ENCODE data around the gene NPY4R. TPM values are rescaled to one million over a fixed set of nuclear protein-coding genes. Genes with fewer than 3 reads are reported as not detected.
"Not testable (repeated sequence)": the region's sequence is repeated elsewhere in the genome, so short reads cannot be mapped to it uniquely, and the experiment has no call there.

The NPY4R gene
- total and polyA plus RNA-seq, 3 experiments from 2014 or later = not detected

- not testable (repeated sequence) for H3K36me3 Mint-ChIP-seq, H3K4me1 Mint-ChIP-seq, DNase-seq
Observed at GRCh38 chr10:46498985-46499703, 33.4 kb upstream of the NPY4R start.

GRCh38 chr10:46497878-46498277 is 32.1 kb upstream of the NPY4R start:
- H3K9me3 Mint-ChIP-seq; H3K9me3 ChIP-seq (ENCODE audit: low read length); H3K4me3 ChIP-seq (ENCODE audit: low read length); H3K27ac Mint-ChIP-seq; POLR2A ChIA-PET; CTCF ChIA-PET; H3K27me3 ChIP-seq (ENCODE audit: insufficient read depth, low read length, poor library complexity, severe bottlenecking); H3K4me1 ChIP-seq (ENCODE audit: insufficient read depth, low read length); H3K36me3 Mint-ChIP-seq; H3K27me3 Mint-ChIP-seq; H3K36me3 ChIP-seq (ENCODE audit: insufficient read depth, low read length); DNase-seq; H3K4me3 Mint-ChIP-seq; H3K27ac ChIP-seq (ENCODE audit: low read depth, low read length); H3K4me1 Mint-ChIP-seq: not testable (repeated sequence)

More at GRCh38 chr10:46498985-46499703, 33.4 kb upstream of the NPY4R start:
- POLR2A ChIA-PET; H3K27ac Mint-ChIP-seq; H3K27me3 Mint-ChIP-seq; H3K9me3 Mint-ChIP-seq; H3K27me3 ChIP-seq (ENCODE audit: insufficient read depth, low read length, poor library complexity, severe bottlenecking); CTCF ChIA-PET; H3K4me3 Mint-ChIP-seq; H3K27ac ChIP-seq (ENCODE audit: low read depth, low read length); H3K4me1 ChIP-seq (ENCODE audit: insufficient read depth, low read length); H3K9me3 ChIP-seq (ENCODE audit: low read length); H3K4me3 ChIP-seq (ENCODE audit: low read length); H3K36me3 ChIP-seq (ENCODE audit: insufficient read depth, low read length): not testable (repeated sequence)

GRCh38 chr10:46497401-46497800 is 31.6 kb upstream of the NPY4R start:
- H3K4me1 Mint-ChIP-seq; H3K27ac ChIP-seq (ENCODE audit: low read depth, low read length); H3K27ac Mint-ChIP-seq; H3K36me3 ChIP-seq (ENCODE audit: insufficient read depth, low read length); H3K4me3 Mint-ChIP-seq; H3K27me3 ChIP-seq (ENCODE audit: insufficient read depth, low read length, poor library complexity, severe bottlenecking); POLR2A ChIA-PET; H3K9me3 Mint-ChIP-seq; H3K4me3 ChIP-seq (ENCODE audit: low read length); H3K27me3 Mint-ChIP-seq; DNase-seq; H3K9me3 ChIP-seq (ENCODE audit: low read length); H3K4me1 ChIP-seq (ENCODE audit: insufficient read depth, low read length); H3K36me3 Mint-ChIP-seq; CTCF ChIA-PET: not testable (repeated sequence)

GRCh38 chr10:46491364-46492114 is 25.8 kb upstream of the NPY4R start:
- POLR2A ChIA-PET; H3K27ac Mint-ChIP-seq; H3K9me3 Mint-ChIP-seq; H3K27me3 ChIP-seq (ENCODE audit: insufficient read depth, low read length, poor library complexity, severe bottlenecking); H3K4me1 Mint-ChIP-seq; H3K27ac ChIP-seq (ENCODE audit: low read depth, low read length); H3K27me3 Mint-ChIP-seq; H3K36me3 ChIP-seq (ENCODE audit: insufficient read depth, low read length); DNase-seq; H3K4me1 ChIP-seq (ENCODE audit: insufficient read depth, low read length); CTCF ChIA-PET; H3K9me3 ChIP-seq (ENCODE audit: low read length); H3K36me3 Mint-ChIP-seq; H3K4me3 ChIP-seq (ENCODE audit: low read length); H3K4me3 Mint-ChIP-seq: not testable (repeated sequence)

GRCh38 chr10:46490285-46490684 is 24.5 kb upstream of the NPY4R start:
- H3K9me3 Mint-ChIP-seq; DNase-seq; H3K9me3 ChIP-seq (ENCODE audit: low read length); H3K27me3 Mint-ChIP-seq; CTCF ChIA-PET; H3K4me3 ChIP-seq (ENCODE audit: low read length); H3K36me3 Mint-ChIP-seq; H3K27ac ChIP-seq (ENCODE audit: low read depth, low read length); POLR2A ChIA-PET; H3K27me3 ChIP-seq (ENCODE audit: insufficient read depth, low read length, poor library complexity, severe bottlenecking); H3K36me3 ChIP-seq (ENCODE audit: insufficient read depth, low read length); H3K4me1 ChIP-seq (ENCODE audit: insufficient read depth, low read length); H3K27ac Mint-ChIP-seq; H3K4me1 Mint-ChIP-seq; H3K4me3 Mint-ChIP-seq: not testable (repeated sequence)

- H3K36me3 Mint-ChIP-seq; POLR2A ChIA-PET; CTCF ChIA-PET; H3K4me3 ChIP-seq (ENCODE audit: low read length); H3K27me3 Mint-ChIP-seq; H3K27ac Mint-ChIP-seq; H3K4me3 Mint-ChIP-seq; H3K27ac ChIP-seq (ENCODE audit: low read depth, low read length); H3K9me3 Mint-ChIP-seq; H3K27me3 ChIP-seq (ENCODE audit: insufficient read depth, low read length, poor library complexity, severe bottlenecking); H3K4me1 Mint-ChIP-seq; H3K36me3 ChIP-seq (ENCODE audit: insufficient read depth, low read length); DNase-seq; H3K9me3 ChIP-seq (ENCODE audit: low read length); H3K4me1 ChIP-seq (ENCODE audit: insufficient read depth, low read length): not testable (repeated sequence)
Observed at GRCh38 chr10:46486459-46486858, 20.7 kb upstream of the NPY4R start.

GRCh38 chr10:46474746-46475320 is 9.1 kb upstream of the NPY4R start:
- CTCF ChIA-PET; POLR2A ChIA-PET; H3K27ac ChIP-seq (ENCODE audit: low read depth, low read length); H3K9me3 Mint-ChIP-seq; H3K4me1 ChIP-seq (ENCODE audit: insufficient read depth, low read length); H3K9me3 ChIP-seq (ENCODE audit: low read length); H3K4me1 Mint-ChIP-seq; DNase-seq; H3K27me3 Mint-ChIP-seq; H3K27ac Mint-ChIP-seq; H3K4me3 Mint-ChIP-seq; H3K36me3 Mint-ChIP-seq; H3K4me3 ChIP-seq (ENCODE audit: low read length); H3K27me3 ChIP-seq (ENCODE audit: insufficient read depth, low read length, poor library complexity, severe bottlenecking); H3K36me3 ChIP-seq (ENCODE audit: insufficient read depth, low read length): not testable (repeated sequence)

GRCh38 chr10:46473758-46474157 is 8.0 kb upstream of the NPY4R start:
- POLR2A ChIA-PET; H3K4me3 Mint-ChIP-seq; H3K4me1 Mint-ChIP-seq; H3K27ac Mint-ChIP-seq; CTCF ChIA-PET; H3K27me3 Mint-ChIP-seq; H3K9me3 ChIP-seq (ENCODE audit: low read length); H3K27me3 ChIP-seq (ENCODE audit: insufficient read depth, low read length, poor library complexity, severe bottlenecking); H3K9me3 Mint-ChIP-seq; H3K36me3 ChIP-seq (ENCODE audit: insufficient read depth, low read length); H3K36me3 Mint-ChIP-seq; H3K4me1 ChIP-seq (ENCODE audit: insufficient read depth, low read length); H3K27ac ChIP-seq (ENCODE audit: low read depth, low read length); DNase-seq; H3K4me3 ChIP-seq (ENCODE audit: low read length): not testable (repeated sequence)
